NOMO-1 treated with dmso at 0.1 percent for 144 hours (cell line): ENCODE measurements around the gene WDR19.
"Not testable (repeated sequence)": the region's sequence is repeated elsewhere in the genome, so short reads cannot be mapped to it uniquely, and the experiment has no call there.

ENCODE experiments used
- DNase-seq: peaks from one replicate; lab custom pipeline; 2025; ENCODE audit not compliant: unreplicated experiment; lab: John Stamatoyannopoulos, UW

WDR19 gene

GRCh38 chr4:39181905-39182638 is at the start of gene WDR19:
Gene WDR19, plus strand, starts transcription at chr4:39182529. Its CDS starts 29 bp downstream, at chr4:39182558.
- DNase-seq, result peak; percentile 98

- no peak for DNase-seq
Observed at GRCh38 chr4:39133623-39134022, 48.7 kb upstream of the WDR19 start.

GRCh38 chr4:39134683-39135306 is 47.5 kb upstream of the WDR19 start:
- no peak for DNase-seq

GRCh38 chr4:39138227-39138626 is 44.1 kb upstream of the WDR19 start:
- not testable (repeated sequence) for DNase-seq

- no peak for DNase-seq
Observed at GRCh38 chr4:39146211-39146610, 36.1 kb upstream of the WDR19 start.

- peak; percentile 43 for DNase-seq
Observed at GRCh38 chr4:39154009-39154408, 28.3 kb upstream of the WDR19 start.

- no peak for DNase-seq
Observed at GRCh38 chr4:39157520-39157919, 24.8 kb upstream of the WDR19 start.

- DNase-seq, result no peak
Observed at GRCh38 chr4:39166177-39166576, 16.2 kb upstream of the WDR19 start.

- DNase-seq, result no peak
Observed at GRCh38 chr4:39166669-39167068, 15.7 kb upstream of the WDR19 start.

GRCh38 chr4:39169426-39169825 is 12.9 kb upstream of the WDR19 start:
- DNase-seq, result no peak

GRCh38 chr4:39170301-39170700 is 12.0 kb upstream of the WDR19 start:
- DNase-seq, result no peak

- no peak for DNase-seq
Observed at GRCh38 chr4:39178706-39179105, 3.6 kb upstream of the WDR19 start.

- no peak for DNase-seq
Observed at GRCh38 chr4:39179681-39180080, 2.6 kb upstream of the WDR19 start.

- DNase-seq, result not testable (repeated sequence)
Observed at GRCh38 chr4:39180629-39181028, 1.7 kb upstream of the WDR19 start.

- DNase-seq, result no peak
Observed at GRCh38 chr4:39181520-39181904, 817 bp upstream of the WDR19 start.

GRCh38 chr4:39201963-39202362 is 19.6 kb downstream of the WDR19 start:
- no peak for DNase-seq

GRCh38 chr4:39204543-39204942 is 22.2 kb downstream of the WDR19 start:
- DNase-seq, result no peak

- no peak for DNase-seq
Observed at GRCh38 chr4:39205000-39205399, 22.7 kb downstream of the WDR19 start.

- DNase-seq, result no peak
Observed at GRCh38 chr4:39205476-39205875, 23.1 kb downstream of the WDR19 start.

GRCh38 chr4:39227906-39228305 is 45.6 kb downstream of the WDR19 start:
- DNase-seq, result no peak

GRCh38 chr4:39228377-39228776 is 46.0 kb downstream of the WDR19 start:
- no peak for DNase-seq

GRCh38 chr4:39230462-39230861 is 48.1 kb downstream of the WDR19 start:
- DNase-seq, result no peak

GRCh38 chr4:39231660-39232059 is 49.3 kb downstream of the WDR19 start:
- DNase-seq, result no peak
